Heart right ventricle (tissue), 16 donors: ENCODE data around the gene ZNF418. TPM values are rescaled to one million over a fixed set of nuclear protein-coding genes. Genes with fewer than 3 reads are reported as not detected.
"Not testable (repeated sequence)": the region's sequence is repeated elsewhere in the genome, so short reads cannot be mapped to it uniquely, and the experiment has no call there.

Source experiments
- ATAC-seq, 8 donors: fragments of 200-7000 bp; cut with Tn5 transposase; one replicate each; pipeline ENCODE4 v1.9.1; 2020; ENCODE audit warnings: mild to moderate bottlenecking in 8 of 8, moderate library complexity in 8 of 8, moderate number of reproducible peaks in 1 of 8
- DNase-seq, 2 donors: peaks; one replicate each; pipeline ENCODE4 v3.0.0-alpha.2; 2020
- H3K27ac ChIP-seq, 10 donors: fragments of 200-600 bp; sonication (generic) in 2 of 10; one replicate each; pipeline versions ENCODE4 v1.5.0 to v1.8.0; 2020 to 2022; ENCODE audit warnings: mild to moderate bottlenecking in 3 of 10
- H3K27me3 ChIP-seq, 7 donors: fragments of 200-600 bp; one replicate each; pipeline ENCODE4 v1.8.0; 2021 to 2022; ENCODE audit warnings: mild to moderate bottlenecking in 2 of 7
- H3K36me3 ChIP-seq, 9 donors: fragments of 200-600 bp; sonication (generic) in 1 of 9; one replicate each; pipeline versions ENCODE4 v1.5.0 to v1.8.0; 2020 to 2022; ENCODE audit warnings: mild to moderate bottlenecking in 2 of 9
- H3K4me1 ChIP-seq, 9 donors: fragments of 200-600 bp; sonication (generic) in 1 of 9; one replicate each; pipeline versions ENCODE4 v1.5.0 to v1.8.0; 2020 to 2022; ENCODE audit warnings: mild to moderate bottlenecking in 4 of 9
- H3K4me3 ChIP-seq, 10 donors: fragments of 200-600 bp; sonication (generic) in 2 of 10; one replicate each; pipeline versions ENCODE4 v1.5.0 to v1.8.0; 2020 to 2022; ENCODE audit warnings: mild to moderate bottlenecking in 7 of 10, moderate library complexity in 2 of 10
- H3K9me3 ChIP-seq, 11 donors: fragments of 200-600 bp in 10 of 11; sonication (generic) in 2 of 11; one replicate each; pipeline versions ENCODE4 v1.5.0 to v1.8.0; 2013 to 2022; ENCODE audit warnings: mild to moderate bottlenecking in 2 of 11, control low read depth in 1 of 11, moderate library complexity in 1 of 11
- WGBS, 2 donors: extraction: QIAGEN DNeasy Blood & Tissue Kit; methylation state at CpG; one replicate each; pipeline ENCODE4 v1.1.7; 2013; ENCODE audit warnings: inconsistent platforms in 1 of 2; 5-methylcytosine and 5-hydroxymethylcytosine counted together
- intact Hi-C, 10 donors: fragments of 100-400 bp; cut with DNase I; formaldehyde crosslinking; loops; one replicate each; pipeline versions ENCODE4 v1.11.1 to v1.14.2; 2022
- polyA plus RNA-seq, 2 donors: library from polyadenylated mRNA; stranded (reverse); fragments of 200-250 nt; gene quantifications; one replicate each; pipeline ENCODE4 v1.2.3, GENCODE V29; 2013
- total RNA-seq, 10 donors: library from RNA; stranded (reverse); fragmentation: NEBNext Ultra II Directional in 3 of 10; extraction: Animal tissue kit (Norgen Biotek cat#: 25700) in 3 of 10; gene quantifications; one replicate each; pipeline versions ENCODE4 v1.2.1 to v1.2.4, GENCODE V29; 2021 to 2023
- TF ChIP-seq, protein P1 (sequence below), 9 donors: fragments of 200-600 bp; sonication (generic) in 2 of 9; IDR thresholded peaks; one replicate each; pipeline versions ENCODE4 v1.5.0 to v1.8.0; 2021 to 2022; ENCODE audit warnings: antibody characterized with exemption in 9 of 9, mild to moderate bottlenecking in 5 of 9, moderate library complexity in 1 of 9
- donor health status: Arrhythmogenic right ventricular cardiomyopathy.
- donor health status: ischemic (EF 13 %, LVEDD 7.1; RV severe dilation, severe dysfunction).
- donor health status: healthy with polysubstance abuse.
- donor health status: DM: no; HTN: yes; CAD: no.
- donor health status: DM: no; HTN: no; CAD: no.
- donor health status: ischemic (EF 25% LVEDD 6.9; RV normal size, moderate dysfunction).
- donor health status: ischemic (EF 25% LVEDD 5.7; RV mildly dilated, moderate dysfunction).
- donor health status: healthy.
- donor health status: DM: yes; HTN: yes; CAD: no.
- donor health status: Ischemic cardiomyopathy.
- donor health status: ischemic (EF 35%, LVEDD 5.7; RV mildly dilated, moderate dysfunction).
- donor health status: nonischemic (EF 11% LVEDD 7.7; RV severe dilation, severe dysfunction).
- donor health status: DM: yes; HTN: yes; CAD: no.
- donor health status: PGD.
- donor health status: ischemic (EF 29% LVEDD 5.4; RV normal size, mild dysfunction).
- donor health status: nonischemic (EF 23%, LVEDD 6.1; RV moderate dilation, normal function).

Gene ZNF418
- total and polyA plus RNA-seq, 12 donors, result 3.2 to 16.5 (median 11.3) TPM

- peaks cover 0 to 66% (median 0%) of the 10 kb centered on the region in 11 donors for H3K9me3 ChIP-seq
- H3K4me1 ChIP-seq, result peaks cover 0 to 35% (median 13%) of the 10 kb centered on the region in 9 donors
- H3K27me3 ChIP-seq, result no peaks in the 10 kb centered on the region
- H3K27ac ChIP-seq, result peak overlapping the region in 4 of 10 donors; percentile 15 to 76 (median 74)
- H3K36me3 ChIP-seq, result peaks cover 0 to 38% (median 11%) of the 10 kb centered on the region in 9 donors
- intact Hi-C loops, result loop anchor here in 1 of 10 donors (10.0 kb wide), 1 partner anchor 143 kb away; the partner anchor contains the start of gene ZNF776
- TF ChIP-seq, protein P1, sequence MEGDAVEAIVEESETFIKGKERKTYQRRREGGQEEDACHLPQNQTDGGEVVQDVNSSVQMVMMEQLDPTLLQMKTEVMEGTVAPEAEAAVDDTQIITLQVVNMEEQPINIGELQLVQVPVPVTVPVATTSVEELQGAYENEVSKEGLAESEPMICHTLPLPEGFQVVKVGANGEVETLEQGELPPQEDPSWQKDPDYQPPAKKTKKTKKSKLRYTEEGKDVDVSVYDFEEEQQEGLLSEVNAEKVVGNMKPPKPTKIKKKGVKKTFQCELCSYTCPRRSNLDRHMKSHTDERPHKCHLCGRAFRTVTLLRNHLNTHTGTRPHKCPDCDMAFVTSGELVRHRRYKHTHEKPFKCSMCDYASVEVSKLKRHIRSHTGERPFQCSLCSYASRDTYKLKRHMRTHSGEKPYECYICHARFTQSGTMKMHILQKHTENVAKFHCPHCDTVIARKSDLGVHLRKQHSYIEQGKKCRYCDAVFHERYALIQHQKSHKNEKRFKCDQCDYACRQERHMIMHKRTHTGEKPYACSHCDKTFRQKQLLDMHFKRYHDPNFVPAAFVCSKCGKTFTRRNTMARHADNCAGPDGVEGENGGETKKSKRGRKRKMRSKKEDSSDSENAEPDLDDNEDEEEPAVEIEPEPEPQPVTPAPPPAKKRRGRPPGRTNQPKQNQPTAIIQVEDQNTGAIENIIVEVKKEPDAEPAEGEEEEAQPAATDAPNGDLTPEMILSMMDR (IDR thresholded peaks at IDR 0.05), result no peak
- DNase-seq, result no peak
- 12 to 24% methylated on average over 6 of the region's 6 CpGs for WGBS, 2 donors
- H3K4me3 ChIP-seq, result peak overlapping the region in 9 of 10 donors; percentile 49 to 96 (median 79)
- ATAC-seq, result no peak
These were observed 47.8 kb downstream of the ZNF418 start for GRCh38 chr19:57887195-57887941.

- H3K4me3 ChIP-seq, result no peak overlapping the region
- peak overlapping the region in 1 of 10 donors; percentile 51 for H3K27ac ChIP-seq
- peaks cover 0 to 35% (median 13%) of the 10 kb centered on the region in 9 donors for H3K4me1 ChIP-seq
- H3K9me3 ChIP-seq, result peaks cover 0 to 63% (median 0%) of the 10 kb centered on the region in 11 donors
- TF ChIP-seq, protein P1 (IDR thresholded peaks at IDR 0.05), result no peak
- ATAC-seq, result no peak
- intact Hi-C loops, result loop anchor here in 1 of 10 donors (10.0 kb wide), 1 partner anchor 141 kb away; the partner anchor contains the start of gene ZNF776
- H3K27me3 ChIP-seq, result no peaks in the 10 kb centered on the region
- H3K36me3 ChIP-seq, result peaks cover 0 to 38% (median 11%) of the 10 kb centered on the region in 9 donors
- whole genome bisulfite sequencing, 2 donors, result 46 to 53% methylated on average over 3 of the region's 3 CpGs
- DNase-seq, result no peak
These were observed 49.2 kb downstream of the ZNF418 start for GRCh38 chr19:57886046-57886445.

DNA sequence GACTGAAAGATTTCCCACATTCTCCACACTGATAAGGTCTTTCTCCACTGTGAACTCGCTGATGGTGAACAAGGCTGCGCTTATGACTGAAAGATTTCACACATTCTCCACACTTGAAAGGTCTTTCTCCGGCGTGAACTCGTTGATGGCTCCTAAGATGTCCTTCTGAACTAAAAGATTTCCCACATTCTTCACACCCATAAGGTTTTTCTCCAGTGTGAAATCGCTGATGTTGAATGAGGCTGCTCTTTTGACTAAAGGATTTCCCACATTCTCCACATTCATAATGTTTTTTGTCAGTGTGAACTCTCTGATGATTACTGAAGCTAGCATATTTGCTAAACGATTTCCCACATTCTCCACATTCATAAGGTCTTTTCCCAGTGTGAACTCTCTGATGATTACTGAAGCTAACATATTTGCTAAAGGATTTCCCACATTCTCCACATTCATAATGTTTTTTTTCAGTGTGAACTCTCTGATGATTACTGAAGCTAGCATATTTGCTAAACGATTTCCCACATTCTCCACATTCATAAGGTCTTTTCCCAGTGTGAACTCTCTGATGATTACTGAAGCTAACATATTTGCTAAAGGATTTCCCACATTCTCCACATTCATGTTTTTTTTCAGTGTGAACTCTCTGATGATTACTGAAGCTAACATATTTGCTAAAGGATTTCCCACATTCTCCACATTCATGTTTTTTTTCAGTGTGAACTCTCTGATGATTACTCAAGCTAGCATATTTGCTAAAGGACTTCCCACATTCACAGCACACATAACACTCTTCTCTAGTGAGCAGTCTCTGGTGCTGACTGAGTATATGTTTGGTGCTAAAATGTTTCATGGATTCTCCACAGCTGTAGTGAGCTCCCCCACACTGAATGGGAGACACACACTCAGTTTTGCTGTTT lies 61.1 kb downstream of the ZNF418 start:
- H3K27ac ChIP-seq, DNase-seq, H3K4me3 ChIP-seq, H3K4me1 ChIP-seq, intact Hi-C loops, ATAC-seq, H3K27me3 ChIP-seq: not testable (repeated sequence)
- 86 to 94% methylated on average over 8 of the region's 8 CpGs for whole genome bisulfite sequencing, 2 donors
- Histone ChIP-seq H3K36me3 (peaks cover 0 to 84% (median 36%) of the 10 kb centered on the region in 9 donors), H3K9me3 (peaks cover 0 to 98% (median 65%) of the 10 kb centered on the region in 11 donors)

GRCh38 chr19:57872450-57872849 lies 62.8 kb downstream of the ZNF418 start:
- intact Hi-C loops, result no loop called here
- DNase-seq (no peak), ATAC-seq (no peak)
- peaks cover 0 to 98% (median 69%) of the 10 kb centered on the region in 11 donors for H3K9me3 ChIP-seq
- no peaks in the 10 kb centered on the region for H3K27me3 ChIP-seq
- TF ChIP-seq, protein P1 (IDR thresholded peaks at IDR 0.05), result no peak
- no peak overlapping the region for H3K27ac ChIP-seq
- H3K36me3 ChIP-seq, result peaks cover 0 to 88% (median 42%) of the 10 kb centered on the region in 9 donors
- H3K4me1 ChIP-seq, result no peaks in the 10 kb centered on the region
- H3K4me3 ChIP-seq, result no peak overlapping the region

Other genes with a start within 250 kb of the ZNF418 start
- gene ZNF154, start 226.2 kb downstream of the ZNF418 start, total RNA-seq, result 1 to 10 TPM; 2.8 to 5.7 (median 4.4) TPM
- 1 to 10 TPM; 1.2 to 6.4 TPM for gene ZNF154, start 226.2 kb downstream of the ZNF418 start, polyA plus RNA-seq
- 10 to 100 TPM in 1 of 10 donors, 1 to 10 TPM in 9; 5.8 to 10.4 (median 7.7) TPM for gene ZNF671, start 207.8 kb downstream of the ZNF418 start, total RNA-seq
- 1 to 10 TPM; 3.9 to 6.8 TPM for gene ZNF671, start 207.8 kb downstream of the ZNF418 start, polyA plus RNA-seq
- 10 to 100 TPM in 9 of 10 donors, 1 to 10 TPM in 1; 9.5 to 18.0 (median 13.4) TPM for gene ZNF776, start 188.6 kb downstream of the ZNF418 start, total RNA-seq
- 1 to 10 TPM; 4.1 to 6.5 TPM for gene ZNF776, start 188.6 kb downstream of the ZNF418 start, polyA plus RNA-seq
- gene ZNF586, start 165.7 kb downstream of the ZNF418 start, total RNA-seq, result 10 to 100 TPM in 6 of 10 donors, 1 to 10 TPM in 4; 7.6 to 14.4 (median 11.0) TPM
- 1 to 10 TPM; 6.7 to 8.8 TPM for gene ZNF586, start 165.7 kb downstream of the ZNF418 start, polyA plus RNA-seq
- gene ZNF552, start 120.5 kb downstream of the ZNF418 start, total RNA-seq, result 1 to 10 TPM; 1.9 to 6.6 (median 2.7) TPM
- gene ZNF552, start 120.5 kb downstream of the ZNF418 start, polyA plus RNA-seq, result 1 to 10 TPM; 1.5 to 3.9 TPM
- 1 to 10 TPM; 5.3 to 8.1 (median 7.1) TPM for gene ZNF587B, start 105.1 kb downstream of the ZNF418 start, total RNA-seq
- 1 to 10 TPM; 1.3 to 7.5 TPM for gene ZNF587B, start 105.1 kb downstream of the ZNF418 start, polyA plus RNA-seq
- gene ZNF587, start 85.5 kb downstream of the ZNF418 start, total RNA-seq, result 10 to 100 TPM; 16.0 to 24.8 (median 20.0) TPM
- gene ZNF587, start 85.5 kb downstream of the ZNF418 start, polyA plus RNA-seq, result 10 to 100 TPM in 1 of 2 donors, 1 to 10 TPM in 1; 4.2 to 39.1 TPM
- 10 to 100 TPM in 9 of 10 donors, 1 to 10 TPM in 1; 6.2 to 14.8 (median 12.6) TPM for gene ZNF814, start 46.4 kb downstream of the ZNF418 start, total RNA-seq
- gene ZNF814, start 46.4 kb downstream of the ZNF418 start, polyA plus RNA-seq, result 10 to 100 TPM in 1 of 2 donors, 1 to 10 TPM in 1; 8.7 to 26.1 TPM
- 10 to 100 TPM in 5 of 10 donors, 1 to 10 TPM in 5; 6.5 to 14.0 (median 9.9) TPM for gene ZNF417, start 18.8 kb downstream of the ZNF418 start, total RNA-seq
- 1 to 10 TPM; 1.8 to 5.8 TPM for gene ZNF417, start 18.8 kb downstream of the ZNF418 start, polyA plus RNA-seq
- 10 to 100 TPM in 6 of 10 donors, 1 to 10 TPM in 4; 7.5 to 14.9 (median 11.4) TPM for gene ZNF256, start 12.3 kb upstream of the ZNF418 start, total RNA-seq
- gene ZNF256, start 12.3 kb upstream of the ZNF418 start, polyA plus RNA-seq, result 1 to 10 TPM; 4.9 to 6.3 TPM
- gene C19orf18, start 39.1 kb upstream of the ZNF418 start, total RNA-seq, result 1 to 10 TPM; 1.7 to 4.3 (median 2.2) TPM
- 10 to 100 TPM in 1 of 2 donors, under 1 TPM in 1; 0.54 to 20.7 TPM for gene C19orf18, start 39.1 kb upstream of the ZNF418 start, polyA plus RNA-seq
- gene ZNF606, start 67.4 kb upstream of the ZNF418 start, total RNA-seq, result 10 to 100 TPM in 8 of 10 donors, 1 to 10 TPM in 2; 9.4 to 19.1 (median 13.4) TPM
- 10 to 100 TPM in 1 of 2 donors, 1 to 10 TPM in 1; 4.5 to 13.5 TPM for gene ZNF606, start 67.4 kb upstream of the ZNF418 start, polyA plus RNA-seq
- gene ZSCAN1, start 98.6 kb upstream of the ZNF418 start, total RNA-seq, result under 1 TPM in 1 of 10 donors, not detected in 9; 0.32 TPM
- gene ZSCAN1, start 98.6 kb upstream of the ZNF418 start, polyA plus RNA-seq, result under 1 TPM; 0.15 to 0.28 TPM
- gene ZNF135, start 123.9 kb upstream of the ZNF418 start, total RNA-seq, result 1 to 10 TPM; 2.9 to 5.0 (median 3.9) TPM
- gene ZNF135, start 123.9 kb upstream of the ZNF418 start, polyA plus RNA-seq, result 10 to 100 TPM in 1 of 2 donors, 1 to 10 TPM in 1; 2.5 to 10.1 TPM
- gene ZSCAN18, start 162.8 kb upstream of the ZNF418 start, total RNA-seq, result 100 to 1,000 TPM in 1 of 10 donors, 10 to 100 TPM in 9; 59.3 to 101 (median 73.2) TPM
- gene ZSCAN18, start 162.8 kb upstream of the ZNF418 start, polyA plus RNA-seq, result 10 to 100 TPM; 56.4 to 67.9 TPM
- gene ZNF329, start 215.4 kb upstream of the ZNF418 start, total RNA-seq, result 1 to 10 TPM; 6.5 to 9.7 (median 7.9) TPM
- gene ZNF329, start 215.4 kb upstream of the ZNF418 start, polyA plus RNA-seq, result 1 to 10 TPM; 2.3 to 5.4 TPM
- gene ZNF274, start 247.7 kb upstream of the ZNF418 start, total RNA-seq, result 10 to 100 TPM; 18.4 to 27.6 (median 22.9) TPM
- gene ZNF274, start 247.7 kb upstream of the ZNF418 start, polyA plus RNA-seq, result 10 to 100 TPM; 13.8 to 26.0 TPM